Stimulated activated CD8-positive, alpha-beta memory T cell treated with anti-CD3 and anti-CD28 coated beads, Interleukin-7, amount 100 ng/mL, for 48 hours (primary cell): ENCODE results near the gene PIP4K2A.
"Not testable (repeated sequence)": the region's sequence is repeated elsewhere in the genome, so short reads cannot be mapped to it uniquely, and the experiment has no call there.

Experiments used
- DNase-seq, 2 donors: peaks; one replicate each; pipeline ENCODE4 v3.0.0-alpha.2; 2020; ENCODE audit warnings: low read depth in 1 of 2; ENCODE audit errors: extremely low read depth in 1 of 2

The PIP4K2A gene

GRCh38 chr10:22719406-22720042 lies 5.1 kb upstream of the PIP4K2A start:
- DNase-seq: no peak

GRCh38 chr10:22718659-22719058 lies 4.3 kb upstream of the PIP4K2A start:
- not testable (repeated sequence) for DNase-seq

GRCh38 chr10:22717728-22718127 lies 3.4 kb upstream of the PIP4K2A start:
- DNase-seq: no peak

- DNase-seq: no peak
These were observed 2.6 kb upstream of the PIP4K2A start for GRCh38 chr10:22716943-22717342.

- no peak for DNase-seq
These were observed 880 bp upstream of the PIP4K2A start for GRCh38 chr10:22715290-22715625.

- DNase-seq: no peak
These were observed 412 bp downstream of the PIP4K2A start for GRCh38 chr10:22713853-22714478.

GRCh38 chr10:22712956-22713852 lies 1.2 kb downstream of the PIP4K2A start:
- DNase-seq: peak in 1 of 2 donors; percentile 13

GRCh38 chr10:22712211-22712955 lies 2.0 kb downstream of the PIP4K2A start:
- no peak for DNase-seq

GRCh38 chr10:22711373-22711772 lies 3.0 kb downstream of the PIP4K2A start:
- DNase-seq: no peak

- DNase-seq: no peak
These were observed 4.1 kb downstream of the PIP4K2A start for GRCh38 chr10:22710139-22710745.

GRCh38 chr10:22708772-22709171 lies 5.6 kb downstream of the PIP4K2A start:
- no peak for DNase-seq

GRCh38 chr10:22705527-22705926 lies 8.9 kb downstream of the PIP4K2A start:
- DNase-seq: no peak

- no peak for DNase-seq
These were observed 9.4 kb downstream of the PIP4K2A start for GRCh38 chr10:22704942-22705341.

GRCh38 chr10:22704471-22704911 lies 9.9 kb downstream of the PIP4K2A start:
- DNase-seq: no peak

- no peak for DNase-seq
These were observed 12.0 kb downstream of the PIP4K2A start for GRCh38 chr10:22702348-22702747.

GRCh38 chr10:22701132-22701826 lies 13.1 kb downstream of the PIP4K2A start:
- DNase-seq: no peak

- DNase-seq: no peak
These were observed 13.9 kb downstream of the PIP4K2A start for GRCh38 chr10:22700489-22700888.

GRCh38 chr10:22699976-22700375 lies 14.4 kb downstream of the PIP4K2A start:
- DNase-seq: no peak

GRCh38 chr10:22698941-22699440 lies 15.4 kb downstream of the PIP4K2A start:
- DNase-seq: no peak

GRCh38 chr10:22697800-22698199 lies 16.6 kb downstream of the PIP4K2A start:
- no peak for DNase-seq
